Mesothelial cell of epicardium (in vitro differentiated cells): Measurements from ENCODE around the gene SOX21. TPM values are rescaled to one million over a fixed set of nuclear protein-coding genes. Genes with fewer than 3 reads are reported as not detected.

Source experiments
- DNase-seq, 2 experiments: peaks; one replicate each; pipeline ENCODE4 v3.0.0; 2021; ENCODE audit warnings: low spot score in 2 of 2; ENCODE audit not compliant: unreplicated experiment in 2 of 2
- H3K27ac Mint-ChIP-seq: 2 replicates; pipeline ENCODE4 v1.8.0; 2021; ENCODE audit warnings: mixed read lengths
- H3K27me3 Mint-ChIP-seq: 2 replicates; pipeline ENCODE4 v1.8.0; 2021; ENCODE audit warnings: low read depth, mixed read lengths
- H3K36me3 Mint-ChIP-seq: 2 replicates; pipeline ENCODE4 v1.8.0; 2021; ENCODE audit warnings: mixed read lengths
- H3K4me1 Mint-ChIP-seq: 2 replicates; pipeline ENCODE4 v1.8.0; 2021; ENCODE audit warnings: mixed read lengths
- H3K4me3 Mint-ChIP-seq: 2 replicates; pipeline ENCODE4 v1.8.0; 2021; ENCODE audit warnings: mild to moderate bottlenecking, moderate library complexity, mixed read lengths
- H3K9me3 Mint-ChIP-seq: 2 replicates; pipeline ENCODE4 v1.8.0; 2021; ENCODE audit warnings: mixed read lengths
- total RNA-seq: library from RNA; stranded (reverse); gene quantifications from 3 replicates; pipeline ENCODE4 v1.2.1, GENCODE V29; 2021
- TF ChIP-seq, protein P1 (sequence below): fragments of 200-600 bp; sonication (generic); IDR thresholded peaks from one replicate; pipeline ENCODE4 v1.5.0; 2021; ENCODE audit warnings: antibody characterized with exemption; ENCODE audit not compliant: unreplicated experiment

SOX21 gene
- not detected in 3 replicates for total RNA-seq

DNA sequence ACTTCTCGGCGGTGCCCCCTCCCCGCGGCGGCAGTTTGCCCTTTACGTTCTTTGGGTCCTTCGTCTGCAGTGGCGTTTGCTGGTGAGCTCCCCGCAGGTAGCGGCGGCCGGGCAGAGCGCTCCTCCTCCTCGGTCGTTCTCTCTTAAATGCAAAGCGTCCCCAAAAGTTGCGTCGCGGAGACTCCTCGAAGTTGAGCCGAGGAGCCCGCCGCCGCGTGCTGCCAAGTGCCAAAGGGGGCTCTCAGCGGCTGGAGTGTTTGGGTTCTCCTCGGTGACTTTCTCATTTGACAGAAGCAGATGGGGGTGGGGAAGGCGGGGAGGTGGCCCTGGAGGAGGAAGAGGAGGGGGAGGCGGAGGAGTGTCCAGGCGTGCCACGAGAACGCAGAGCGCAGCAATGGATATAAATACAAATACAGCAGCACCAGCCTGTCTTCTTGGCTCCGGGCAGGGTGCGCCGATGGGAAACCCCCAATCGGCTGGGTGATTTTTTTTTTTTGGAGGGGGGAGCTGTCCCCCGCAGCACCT is at the start of gene SOX21:
Gene SOX21, minus strand, starts transcription at position 259 of the 525 bp plus-strand sequence. CDS start 496 bp downstream, outside the sequence.
- Mint-ChIP-seq H3K27ac (peak within 1 kb of the TSS; percentile 25), H3K4me3 (peak within 1 kb of the TSS; percentile 60), H3K36me3 (no peaks in the 10 kb centered on the region), H3K27me3 (peaks cover 87% of the 10 kb centered on the region), H3K9me3 (no peaks in the 10 kb centered on the region), H3K4me1 (peaks cover 16% of the 10 kb centered on the region)
- TF ChIP-seq, protein P1, sequence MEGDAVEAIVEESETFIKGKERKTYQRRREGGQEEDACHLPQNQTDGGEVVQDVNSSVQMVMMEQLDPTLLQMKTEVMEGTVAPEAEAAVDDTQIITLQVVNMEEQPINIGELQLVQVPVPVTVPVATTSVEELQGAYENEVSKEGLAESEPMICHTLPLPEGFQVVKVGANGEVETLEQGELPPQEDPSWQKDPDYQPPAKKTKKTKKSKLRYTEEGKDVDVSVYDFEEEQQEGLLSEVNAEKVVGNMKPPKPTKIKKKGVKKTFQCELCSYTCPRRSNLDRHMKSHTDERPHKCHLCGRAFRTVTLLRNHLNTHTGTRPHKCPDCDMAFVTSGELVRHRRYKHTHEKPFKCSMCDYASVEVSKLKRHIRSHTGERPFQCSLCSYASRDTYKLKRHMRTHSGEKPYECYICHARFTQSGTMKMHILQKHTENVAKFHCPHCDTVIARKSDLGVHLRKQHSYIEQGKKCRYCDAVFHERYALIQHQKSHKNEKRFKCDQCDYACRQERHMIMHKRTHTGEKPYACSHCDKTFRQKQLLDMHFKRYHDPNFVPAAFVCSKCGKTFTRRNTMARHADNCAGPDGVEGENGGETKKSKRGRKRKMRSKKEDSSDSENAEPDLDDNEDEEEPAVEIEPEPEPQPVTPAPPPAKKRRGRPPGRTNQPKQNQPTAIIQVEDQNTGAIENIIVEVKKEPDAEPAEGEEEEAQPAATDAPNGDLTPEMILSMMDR: no peak
- DNase-seq: peak in 1 of 2 experiments; percentile 41

GRCh38 chr13:94761407-94761806 is 49.1 kb upstream of the SOX21 start:
- peaks cover 10% of the 10 kb centered on the region for H3K9me3 Mint-ChIP-seq
- H3K27me3 Mint-ChIP-seq: peaks cover under 1% of the 10 kb centered on the region
- H3K4me1 Mint-ChIP-seq: peaks cover 3% of the 10 kb centered on the region
- DNase-seq: no peak
- H3K4me3 Mint-ChIP-seq: no peak overlapping the region
- no peak overlapping the region for H3K27ac Mint-ChIP-seq
- TF ChIP-seq, protein P1: no peak
- H3K36me3 Mint-ChIP-seq: no peaks in the 10 kb centered on the region

GRCh38 chr13:94759120-94759728 is 46.9 kb upstream of the SOX21 start:
- Mint-ChIP-seq H3K36me3 (no peaks in the 10 kb centered on the region), H3K9me3 (peaks cover 7% of the 10 kb centered on the region), H3K27ac (no peak overlapping the region), H3K4me3 (no peak overlapping the region), H3K27me3 (no peaks in the 10 kb centered on the region), H3K4me1 (peaks cover 3% of the 10 kb centered on the region)
- no peak for DNase-seq
- TF ChIP-seq, protein P1: no peak

DNA sequence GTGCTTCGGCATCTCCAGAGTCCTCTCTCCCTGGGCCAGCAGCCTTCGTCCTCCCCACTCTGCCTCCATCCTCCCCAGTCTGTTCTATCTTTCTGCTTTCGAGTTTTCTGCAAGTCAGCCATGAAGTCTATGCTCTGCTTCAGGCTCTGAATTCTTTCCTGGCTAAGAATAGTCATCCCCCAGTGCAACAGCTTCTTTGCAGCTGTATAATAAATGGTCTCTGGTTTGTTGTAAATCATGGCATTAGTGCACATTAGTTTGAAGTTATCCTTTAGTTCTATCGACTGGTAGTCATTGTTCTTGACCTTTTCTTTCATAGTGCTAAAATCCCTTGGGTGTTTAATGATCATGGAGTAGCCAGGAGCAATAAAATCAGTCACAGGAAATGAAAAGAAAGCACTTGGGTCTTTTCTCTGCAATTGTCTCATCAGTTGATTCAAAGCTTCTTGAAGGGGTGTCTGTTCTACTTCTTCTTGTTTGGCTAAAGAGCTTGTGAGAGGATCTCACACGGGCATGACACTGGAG is 46.2 kb upstream of the SOX21 start:
- Mint-ChIP-seq H3K36me3 (no peaks in the 10 kb centered on the region), H3K9me3 (peaks cover 7% of the 10 kb centered on the region), H3K27ac (no peak overlapping the region), H3K4me1 (peaks cover 3% of the 10 kb centered on the region), H3K27me3 (no peaks in the 10 kb centered on the region), H3K4me3 (no peak overlapping the region)
- no peak for DNase-seq
- TF ChIP-seq, protein P1: no peak

DNA sequence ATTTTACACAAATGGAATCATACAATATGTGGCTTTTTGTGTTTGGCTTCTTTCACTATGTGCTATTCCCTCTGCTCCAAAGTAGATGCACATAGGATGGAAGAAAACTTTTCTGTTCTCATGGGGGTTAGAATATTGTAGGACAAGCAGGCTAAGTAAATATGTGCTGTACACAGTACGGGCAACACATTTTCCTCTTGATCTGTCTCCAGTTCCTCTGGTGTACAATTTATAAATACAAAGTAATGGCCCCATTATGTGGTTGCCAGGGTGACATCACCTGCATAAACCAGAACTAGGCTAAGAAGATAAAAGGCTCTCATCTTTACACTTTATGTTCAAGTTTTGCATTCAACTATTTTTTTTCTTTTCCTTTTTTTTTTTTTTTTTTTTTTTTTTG is 41.0 kb upstream of the SOX21 start:
- no peaks in the 10 kb centered on the region for H3K9me3 Mint-ChIP-seq
- H3K36me3 Mint-ChIP-seq: no peaks in the 10 kb centered on the region
- DNase-seq: no peak
- H3K4me1 Mint-ChIP-seq: no peaks in the 10 kb centered on the region
- no peak overlapping the region for H3K27ac Mint-ChIP-seq
- peaks cover 5% of the 10 kb centered on the region for H3K27me3 Mint-ChIP-seq
- TF ChIP-seq, protein P1: no peak
- no peak overlapping the region for H3K4me3 Mint-ChIP-seq
